GM18505 (cell line): ENCODE data around the gene CETN1.

Source experiments
- ATAC-seq: cut with Tn5 transposase; IDR thresholded peaks from one replicate; pipeline ENCODE4 v1.9.1; 2021; ENCODE audit not compliant: unreplicated experiment
- POLR2A ChIP-seq: IDR thresholded peaks from 4 replicates; pipeline ENCODE4 v1.6.1; 2011; ENCODE audit warnings: borderline replicate concordance; ENCODE audit not compliant: insufficient read depth, insufficient read length; ENCODE audit errors: extremely low read depth

Gene CETN1

DNA sequence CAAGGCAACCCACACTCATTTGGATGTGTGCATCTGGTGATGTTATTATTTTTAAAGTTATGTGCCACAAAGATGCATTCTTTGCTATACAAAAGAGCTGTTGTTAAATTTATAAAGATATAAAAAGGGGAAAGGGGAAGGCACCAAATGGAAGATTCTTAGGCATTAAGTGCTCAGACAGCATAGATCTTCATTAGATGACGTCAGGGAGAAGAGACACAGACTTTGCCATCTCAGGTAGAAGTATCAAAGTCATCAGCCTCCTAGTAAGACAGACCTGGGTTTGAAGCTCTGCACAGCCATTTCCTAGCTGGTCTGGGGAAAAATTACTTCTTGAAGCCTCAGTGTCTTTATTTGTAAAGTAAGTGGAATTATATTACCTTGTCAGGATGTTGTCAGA lies 15.4 kb downstream of the CETN1 start:
- TF ChIP-seq POLR2A, result no peak
- no peak for ATAC-seq

DNA sequence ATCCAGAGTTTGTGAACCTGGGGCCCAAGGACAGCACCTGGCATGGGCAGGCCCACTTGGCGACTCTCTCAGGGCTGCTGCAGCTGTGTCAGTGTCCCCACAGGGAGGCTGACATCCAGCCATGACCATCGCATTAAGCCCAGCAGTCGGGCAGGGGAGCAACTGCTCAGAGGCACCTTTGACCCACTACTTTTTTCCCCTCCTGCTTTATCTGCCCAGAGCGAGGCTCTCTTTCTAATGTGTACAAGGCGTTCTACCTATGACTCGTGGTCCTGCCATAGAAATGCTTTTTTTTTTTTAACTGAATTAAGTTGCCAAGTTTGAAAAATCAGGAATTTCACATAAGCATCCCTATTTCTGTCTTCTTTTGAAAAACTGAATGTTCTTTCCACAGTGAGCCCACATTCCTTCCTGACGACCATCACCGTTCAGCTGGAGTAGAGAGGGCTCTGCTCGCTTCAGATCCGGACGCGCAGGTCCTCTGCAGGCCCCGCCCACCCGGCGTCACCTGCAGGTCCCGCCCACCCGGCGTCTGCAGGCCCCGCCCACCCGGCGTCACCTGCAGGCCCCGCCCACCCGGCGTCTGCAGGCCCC lies 16.2 kb downstream of the CETN1 start:
- peak; percentile 62 for ATAC-seq
- no peak for TF ChIP-seq POLR2A

DNA sequence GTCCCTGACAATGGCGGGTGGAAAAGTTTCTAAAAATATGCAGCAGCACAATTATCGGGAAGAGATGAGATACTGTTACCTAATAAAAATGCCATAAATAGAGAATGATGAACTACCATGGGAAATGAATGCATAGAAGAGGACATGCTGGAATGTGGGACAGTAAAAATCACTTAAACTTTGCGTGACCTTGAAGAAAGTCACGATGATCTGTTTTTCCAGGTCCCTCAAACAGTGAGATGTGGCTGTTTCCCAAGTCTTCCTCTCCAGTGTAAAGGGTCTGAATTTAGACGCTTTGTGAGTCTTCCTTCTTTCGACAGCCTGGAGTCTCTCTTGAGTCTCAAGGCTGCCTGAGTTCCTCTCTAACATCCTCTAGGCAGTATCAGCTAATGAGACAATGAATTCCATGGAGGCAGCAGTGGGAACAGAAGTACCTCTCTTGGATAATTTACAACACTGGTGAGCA lies 18.0 kb downstream of the CETN1 start:
- TF ChIP-seq POLR2A, result no peak
- no peak for ATAC-seq

DNA sequence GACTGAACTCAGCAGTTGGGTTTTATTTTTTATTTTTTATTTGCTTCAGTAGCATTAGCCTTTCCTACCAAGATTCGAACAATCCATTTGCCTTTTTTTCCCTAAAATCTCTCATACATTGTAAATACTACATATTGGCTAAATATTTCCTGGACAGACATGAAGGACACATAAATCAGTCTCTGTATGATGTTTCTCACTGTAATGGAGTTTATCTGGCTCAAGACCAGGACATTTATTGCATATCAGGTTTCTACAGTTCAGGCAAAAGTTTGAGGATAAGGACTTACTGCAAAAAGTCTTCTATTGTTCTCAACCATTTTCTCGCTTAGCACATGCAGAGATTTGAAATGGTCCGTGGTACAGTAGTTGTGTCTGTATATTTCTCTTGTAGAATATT lies 19.9 kb downstream of the CETN1 start:
- no peak for TF ChIP-seq POLR2A
- no peak for ATAC-seq

DNA sequence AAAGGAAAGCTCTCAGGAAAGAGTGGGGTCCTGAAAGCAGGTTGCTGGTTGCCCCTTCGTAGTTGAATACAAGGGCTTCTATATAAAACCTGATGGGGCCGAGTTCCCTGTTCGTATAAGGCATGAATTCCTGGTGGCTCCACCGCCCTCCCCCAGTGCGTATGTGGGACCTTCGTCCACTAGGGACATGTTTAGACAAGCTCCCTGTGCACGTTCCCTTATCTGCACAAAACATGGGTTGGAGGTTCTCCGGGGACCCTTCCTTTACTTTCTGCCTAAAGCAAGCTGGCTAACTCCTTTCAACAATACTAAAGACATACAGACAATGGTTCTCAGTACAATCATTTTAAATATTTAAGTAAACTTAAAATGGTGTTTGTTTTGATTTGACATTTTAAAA lies 24.6 kb downstream of the CETN1 start:
- ATAC-seq, result no peak
- no peak for TF ChIP-seq POLR2A

DNA sequence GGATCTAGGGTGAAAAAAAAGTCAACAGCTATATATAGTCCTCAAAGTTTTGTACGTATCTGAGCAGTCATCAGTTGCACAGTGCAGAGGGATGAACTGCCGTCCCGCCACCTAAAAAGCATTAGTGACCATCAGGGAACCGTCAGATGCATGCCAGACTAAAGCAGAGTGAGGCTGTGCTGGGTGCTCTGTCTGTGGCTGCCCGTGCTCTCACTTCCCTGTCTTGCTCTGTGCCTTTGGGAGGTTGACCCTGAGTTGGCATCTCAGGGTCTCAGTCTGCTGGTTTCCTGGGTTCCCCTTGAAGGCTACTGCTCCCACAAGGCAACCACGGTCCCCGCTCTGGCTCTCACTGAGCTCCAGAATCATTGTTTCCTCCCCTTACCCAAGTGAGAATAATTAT lies 27.8 kb downstream of the CETN1 start:
- no peak for TF ChIP-seq POLR2A
- ATAC-seq, result no peak

DNA sequence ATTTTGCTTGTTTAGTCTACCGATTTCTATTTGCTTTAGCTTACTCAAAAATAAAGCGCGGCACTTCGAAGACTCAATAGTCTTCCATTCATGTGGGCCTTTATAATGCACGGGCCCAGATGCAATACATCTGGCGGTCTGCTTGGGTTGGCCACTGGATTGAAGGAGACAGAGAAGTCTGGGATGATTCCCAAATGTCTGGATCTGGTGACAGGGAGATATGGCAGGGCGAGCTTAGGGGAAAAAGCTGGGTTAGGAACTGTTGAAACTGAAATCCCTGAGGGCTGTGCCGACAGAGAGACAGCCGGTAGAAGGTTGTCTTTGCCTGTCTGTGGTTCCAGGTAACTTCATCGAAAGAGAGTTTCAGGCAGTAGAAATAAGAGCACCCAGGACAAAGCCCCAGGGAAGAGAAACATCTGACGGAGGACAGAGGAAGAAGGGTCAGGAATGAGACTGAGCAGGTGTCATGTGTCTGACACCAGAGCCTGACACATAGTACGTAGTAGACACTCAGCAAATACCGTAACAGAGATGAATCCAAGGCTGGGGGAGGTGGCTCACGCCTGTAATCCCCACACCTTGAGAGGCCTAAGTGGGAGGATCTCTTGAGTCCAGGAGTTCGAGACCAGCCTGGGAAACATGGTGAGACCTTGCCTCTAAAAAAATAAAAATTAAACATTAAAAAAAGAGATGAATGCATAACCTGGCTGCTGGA lies 30.2 kb downstream of the CETN1 start:
- ATAC-seq, result no peak
- no peak for TF ChIP-seq POLR2A

DNA sequence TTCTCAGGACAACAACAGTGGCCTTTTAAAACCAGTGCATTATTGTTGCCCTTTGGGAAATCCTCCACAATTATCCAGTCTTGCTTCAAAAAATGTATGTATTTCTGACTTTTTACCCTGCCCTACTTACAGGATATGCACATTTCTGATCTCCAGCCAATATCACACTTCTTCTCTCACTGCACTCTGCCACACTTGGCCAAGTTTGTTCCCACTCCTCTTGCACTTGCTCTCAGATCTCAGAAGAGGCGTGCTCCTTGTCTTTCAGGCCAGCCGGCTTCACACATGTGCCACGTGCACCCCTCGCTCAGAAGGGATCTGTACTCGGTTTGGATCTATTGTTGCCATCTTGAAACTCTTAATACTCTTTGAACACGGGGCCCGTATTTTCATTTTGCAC lies 32.0 kb downstream of the CETN1 start:
- TF ChIP-seq POLR2A, result no peak
- no peak for ATAC-seq

DNA sequence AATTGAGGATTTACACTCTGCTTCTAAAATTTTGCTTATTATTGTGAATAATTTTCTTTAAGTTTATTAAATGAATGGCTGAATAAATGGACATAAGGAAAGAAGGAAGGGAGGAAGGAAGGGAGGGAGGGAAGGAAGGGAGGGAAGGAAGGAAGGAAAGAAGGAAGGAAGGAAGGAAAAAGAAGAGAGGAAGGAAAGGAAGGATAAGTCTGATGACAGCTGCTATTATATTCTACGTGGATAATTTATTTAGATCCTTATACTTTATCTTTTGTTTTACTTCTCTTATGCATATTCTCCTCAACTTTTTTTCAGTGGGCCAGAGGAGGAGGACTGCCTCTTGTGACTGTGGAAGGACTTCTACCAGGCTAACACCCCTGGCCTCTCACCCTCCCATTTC lies 34.0 kb downstream of the CETN1 start:
- TF ChIP-seq POLR2A, result no peak

DNA sequence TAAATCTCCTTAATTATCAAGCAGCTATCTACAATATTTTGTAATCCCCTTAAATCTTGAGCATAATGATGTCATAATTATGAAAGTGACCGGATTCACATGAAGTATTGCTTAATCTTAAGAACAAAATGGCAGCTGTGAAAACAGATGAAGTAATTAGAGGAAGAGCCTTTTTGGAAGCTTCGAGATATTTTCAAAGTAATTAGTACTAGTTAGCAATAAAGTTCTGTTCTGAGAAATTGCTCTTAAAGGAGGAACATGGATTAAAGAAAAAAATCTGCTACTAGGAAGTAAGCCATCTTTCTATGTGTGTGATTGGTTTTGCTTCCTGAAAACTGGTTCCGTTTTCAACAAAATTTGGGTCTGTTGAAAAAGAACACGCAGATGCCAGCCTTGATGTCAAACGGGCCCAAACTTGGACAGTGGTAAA lies 34.9 kb downstream of the CETN1 start:
- no peak for ATAC-seq
- TF ChIP-seq POLR2A, result no peak

More for the DNA sequence above, 34.0 kb downstream of the CETN1 start:
- ATAC-seq, result no peak

DNA sequence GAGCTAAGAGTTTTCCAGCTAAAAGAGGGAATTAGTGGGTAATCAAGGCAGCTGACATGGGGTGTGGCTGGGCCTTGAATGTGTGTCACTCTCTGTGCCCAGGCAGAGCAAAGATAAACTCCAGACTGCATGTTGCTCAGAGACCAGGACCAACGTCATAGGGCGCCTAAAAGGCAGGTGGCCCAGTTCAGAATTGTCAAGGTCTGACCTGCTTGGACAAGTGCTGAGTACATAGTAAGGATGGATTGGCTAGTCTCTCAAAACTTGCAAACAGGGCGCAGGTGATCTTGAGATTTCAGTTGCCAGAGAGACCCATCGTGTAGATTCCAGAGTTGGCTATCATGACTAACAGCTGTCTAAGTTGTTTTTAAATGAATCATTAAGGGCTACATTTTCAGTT lies 35.6 kb downstream of the CETN1 start:
- no peak for TF ChIP-seq POLR2A
- ATAC-seq, result no peak

DNA sequence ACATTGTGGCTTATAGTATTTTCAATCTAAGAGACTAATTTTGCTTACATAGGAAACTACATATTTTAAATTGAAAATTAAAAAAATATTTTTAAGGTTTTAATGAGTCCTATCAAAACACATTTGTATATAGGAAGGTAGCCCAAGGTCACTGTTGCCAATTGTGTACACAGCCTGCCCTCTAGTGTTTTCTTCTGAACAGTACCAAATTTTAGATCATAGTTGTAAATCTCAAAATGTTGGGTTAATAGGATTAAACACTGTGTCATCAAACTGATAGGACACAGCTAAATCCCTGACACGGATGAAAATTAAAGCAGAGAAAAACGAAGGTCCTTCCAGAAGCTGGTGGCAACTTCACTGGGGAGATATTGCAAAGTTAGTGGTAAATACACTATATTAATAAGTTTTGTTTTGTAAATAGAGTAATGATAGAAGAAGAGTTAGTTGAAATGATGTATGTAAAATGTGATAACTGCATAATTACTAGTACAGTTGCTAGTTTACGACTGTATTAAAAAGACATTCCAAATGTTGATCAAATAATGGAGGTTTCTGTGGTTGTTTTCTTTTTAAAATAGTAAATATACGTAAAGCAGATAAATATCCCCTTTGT lies 36.3 kb downstream of the CETN1 start:
- no peak for TF ChIP-seq POLR2A
- no peak for ATAC-seq

DNA sequence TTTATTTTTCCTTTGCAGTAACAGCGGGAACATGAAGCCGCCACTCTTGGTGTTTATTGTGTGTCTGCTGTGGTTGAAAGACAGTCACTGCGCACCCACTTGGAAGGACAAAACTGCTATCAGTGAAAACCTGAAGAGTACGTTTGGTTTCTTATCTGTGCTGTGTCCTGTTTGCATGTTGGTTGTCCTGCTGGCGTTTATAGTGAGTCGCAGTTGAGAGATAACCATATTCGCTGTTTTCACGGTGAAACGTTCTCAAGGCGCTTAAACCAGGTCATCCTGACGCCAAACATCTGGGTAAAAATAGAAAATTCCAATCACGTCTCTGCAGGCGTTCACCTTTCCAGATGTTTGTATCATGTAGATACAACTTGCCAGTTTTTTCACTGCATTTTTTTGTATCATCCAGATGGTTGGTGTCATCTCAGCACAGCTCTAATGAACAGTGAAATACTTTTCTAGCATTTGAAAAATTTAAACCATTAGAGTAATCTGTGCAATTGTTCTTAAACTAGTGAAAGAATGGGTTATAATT lies 37.9 kb downstream of the CETN1 start:
- no peak for TF ChIP-seq POLR2A
- ATAC-seq, result no peak

DNA sequence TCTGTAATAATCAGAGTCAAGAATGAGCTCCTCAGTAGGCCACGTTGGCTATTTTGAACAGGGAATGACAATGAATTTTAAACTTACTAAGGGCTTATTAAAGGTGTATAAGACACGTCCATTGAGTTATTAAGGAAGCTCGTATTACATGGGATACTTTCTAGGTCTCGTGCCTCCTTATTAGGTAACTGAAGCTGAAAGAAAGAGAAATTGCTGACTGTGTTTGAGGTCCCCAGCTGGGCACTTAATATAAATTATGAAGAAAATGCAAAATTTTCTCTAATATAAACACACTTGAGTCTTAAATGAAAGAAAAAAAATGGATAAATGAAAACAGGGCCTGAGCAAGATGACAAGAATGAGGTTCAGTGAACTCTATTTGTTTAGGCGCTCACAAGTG lies 38.4 kb downstream of the CETN1 start:
- no peak for TF ChIP-seq POLR2A
- ATAC-seq, result no peak
